ENCODE data around the gene OSGIN1.
A peak's percentile ranks its signal among the peaks of the same experiment; 100 is the strongest.

Gene OSGIN1

GRCh38 chr16:83953796-83954576 is 946 bp downstream of the OSGIN1 start:
- DNase-seq (ENCODE audit: extremely low spot score, insufficient read length, low read depth), result no peak

GRCh38 chr16:83954577-83955016 is 1.6 kb downstream of the OSGIN1 start:
- DNase-seq (ENCODE audit: extremely low spot score, insufficient read length, low read depth) (no peak), FAIRE-seq (no peak)

More at GRCh38 chr16:83953796-83954576, 946 bp downstream of the OSGIN1 start:
- FAIRE-seq, result no peak

DNA sequence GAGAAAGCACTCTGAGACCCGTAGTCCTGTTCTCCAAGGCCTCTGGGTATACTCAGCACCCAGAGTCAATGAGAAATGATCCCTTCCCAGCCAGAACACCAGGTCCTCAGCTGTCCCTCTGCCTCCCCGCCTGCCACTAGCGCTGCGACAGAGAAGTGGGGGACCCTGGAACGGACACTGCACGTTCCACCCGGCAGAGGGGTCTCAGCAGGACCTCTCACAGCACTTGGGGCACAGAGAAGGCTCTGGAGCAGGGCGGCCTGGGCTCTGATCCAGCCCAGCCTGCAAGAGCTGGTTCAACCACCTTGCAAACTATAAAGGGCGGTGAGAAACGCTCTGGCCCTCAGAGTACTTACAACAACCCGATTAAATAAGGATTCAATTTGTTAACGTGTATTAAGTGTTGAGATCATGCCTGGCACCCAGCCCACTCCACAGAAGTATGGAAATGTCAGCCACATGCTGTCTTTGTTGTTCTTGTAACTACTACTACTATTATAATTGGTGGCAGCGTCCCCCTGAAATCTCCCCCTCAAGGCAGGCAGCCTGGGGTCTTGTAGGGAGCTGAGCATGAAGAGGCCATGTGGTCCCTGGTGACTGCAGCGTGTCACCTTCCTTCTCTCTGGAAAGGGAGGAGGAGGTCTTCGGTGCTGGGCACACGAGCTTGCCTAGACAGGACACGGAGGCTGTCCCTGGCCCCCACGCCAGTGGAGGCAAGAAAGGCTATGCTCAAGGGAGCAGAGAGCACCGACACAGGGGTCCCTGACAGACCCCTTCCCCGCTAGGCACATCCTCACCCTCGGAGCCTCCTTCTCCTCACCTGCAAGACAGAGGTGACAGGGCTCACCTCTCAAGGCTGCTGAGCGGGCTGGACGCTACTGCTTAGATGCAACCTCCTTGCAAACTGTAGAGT is 2.4 kb downstream of the OSGIN1 start:
- no peak for DNase-seq (ENCODE audit: extremely low spot score, insufficient read length, low read depth)
- FAIRE-seq, result no peak

DNA sequence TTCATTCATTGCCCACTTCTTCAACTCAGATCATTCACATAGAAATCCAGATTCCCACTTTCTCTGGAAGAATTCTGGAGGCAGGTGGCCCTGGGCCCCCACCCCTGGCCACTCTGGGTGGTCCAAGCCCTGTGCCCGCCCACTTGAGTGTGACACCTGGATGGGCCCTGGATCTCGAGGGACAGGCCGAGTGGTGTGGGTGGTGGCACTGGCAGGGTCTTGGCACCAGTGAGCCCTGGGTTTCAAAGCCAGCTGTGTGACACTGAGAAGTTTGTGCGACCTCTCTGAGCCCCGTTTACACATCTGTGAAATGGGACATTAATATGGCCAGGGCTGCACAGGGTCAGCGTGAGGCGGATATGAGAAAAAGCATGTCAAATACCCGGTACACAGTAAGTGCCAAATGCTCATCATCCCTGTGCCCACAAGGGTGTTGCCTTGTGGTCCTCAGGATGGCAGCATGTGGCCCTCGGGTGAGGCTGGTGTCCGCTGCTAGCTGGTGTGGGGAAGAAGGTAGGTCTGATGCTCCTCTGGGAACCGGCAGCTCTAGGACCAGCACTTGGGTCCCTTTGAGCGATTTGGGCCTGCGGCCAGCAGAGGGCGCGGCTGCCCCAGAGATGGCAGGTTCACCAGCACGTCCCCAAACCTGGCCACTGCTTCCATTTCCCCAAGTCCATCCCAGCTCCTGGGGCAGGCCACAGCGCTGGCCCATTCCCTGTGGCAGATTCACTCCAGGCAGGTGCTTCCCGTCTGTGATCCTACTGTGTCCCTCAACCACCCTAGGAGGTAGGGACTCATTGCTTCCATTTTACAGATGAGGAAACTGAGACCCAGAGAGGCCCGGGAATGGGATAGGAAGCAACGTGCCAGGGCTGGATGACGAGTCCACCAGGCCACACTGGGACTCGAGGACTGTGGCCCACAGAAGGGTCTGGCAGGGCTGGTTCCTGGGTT is 3.6 kb downstream of the OSGIN1 start:
- DNase-seq (ENCODE audit: extremely low spot score, insufficient read length, low read depth) (peak; percentile 58), FAIRE-seq (peak; percentile 56)

GRCh38 chr16:83957296-83957855 is 4.3 kb downstream of the OSGIN1 start:
- DNase-seq (ENCODE audit: extremely low spot score, insufficient read length, low read depth) (no peak), FAIRE-seq (no peak)

DNA sequence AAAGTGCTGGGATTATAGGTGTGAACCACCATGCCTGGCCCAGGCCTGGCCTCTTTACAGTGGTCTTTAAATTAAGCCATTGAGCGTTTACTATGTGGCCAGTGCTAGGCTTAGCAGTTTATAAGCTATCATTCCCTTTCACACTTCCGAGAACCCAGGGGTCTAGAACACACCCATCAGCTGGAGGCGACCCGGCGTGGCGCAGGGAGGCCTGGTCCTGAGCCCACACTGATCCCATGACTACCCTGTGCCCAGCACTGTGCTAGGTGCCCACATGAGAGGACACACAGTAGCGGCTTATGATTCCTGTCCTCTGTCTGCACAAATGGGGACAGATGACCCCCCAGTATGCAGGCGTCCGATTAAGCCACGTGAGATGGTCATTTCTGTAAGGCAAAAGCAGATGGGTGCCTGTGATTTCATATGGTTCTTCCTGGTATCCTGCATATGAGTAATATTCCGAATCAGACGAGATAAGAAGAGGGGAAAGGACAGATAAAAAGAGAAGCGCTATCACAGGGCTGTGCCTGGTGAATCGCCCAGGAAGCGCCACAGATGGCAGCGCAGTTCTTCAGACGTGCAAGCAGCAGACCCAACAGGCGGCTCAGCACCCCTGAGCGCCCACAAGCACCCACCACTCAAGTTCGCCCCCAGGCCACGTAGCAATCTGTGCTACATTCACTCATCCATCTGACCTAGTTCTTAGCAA is 5.3 kb downstream of the OSGIN1 start:
- FAIRE-seq, result no peak
- DNase-seq (ENCODE audit: extremely low spot score, insufficient read length, low read depth), result no peak

DNA sequence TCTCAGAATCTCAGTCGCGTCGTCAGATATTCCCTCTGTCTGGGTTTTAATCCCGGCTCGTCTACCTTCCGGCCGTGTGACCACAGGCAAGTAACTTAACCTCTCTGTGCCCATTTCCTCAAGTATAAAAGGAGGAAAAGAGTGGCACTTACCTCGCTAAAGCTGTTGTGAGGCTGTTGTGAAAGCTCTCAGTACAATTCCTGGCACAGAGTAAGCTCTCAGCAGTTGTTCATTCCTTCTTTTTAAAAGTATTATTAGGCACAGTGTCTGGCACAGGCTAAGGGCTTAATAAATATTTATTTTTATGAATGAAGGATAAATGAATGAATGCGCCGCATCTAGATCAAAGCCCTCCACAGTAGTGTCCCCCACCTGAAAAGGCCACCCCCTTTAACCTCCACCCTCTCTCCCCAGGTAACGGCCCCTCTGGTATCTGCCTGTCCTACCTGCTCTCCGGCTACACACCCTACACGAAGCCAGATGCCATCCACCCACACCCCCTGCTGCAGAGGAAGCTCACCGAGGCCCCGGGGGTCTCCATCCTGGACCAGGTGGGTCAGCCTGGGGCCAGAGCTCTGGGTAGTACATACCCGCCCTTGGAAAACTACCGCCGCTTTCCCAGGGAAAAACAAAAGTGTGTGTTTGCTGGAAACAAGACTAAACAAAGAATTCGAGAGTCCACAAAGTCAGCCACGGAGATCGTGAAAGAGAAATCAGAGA is 6.0 kb downstream of the OSGIN1 start:
- FAIRE-seq (no peak), DNase-seq (ENCODE audit: extremely low spot score, insufficient read length, low read depth) (no peak)

DNA sequence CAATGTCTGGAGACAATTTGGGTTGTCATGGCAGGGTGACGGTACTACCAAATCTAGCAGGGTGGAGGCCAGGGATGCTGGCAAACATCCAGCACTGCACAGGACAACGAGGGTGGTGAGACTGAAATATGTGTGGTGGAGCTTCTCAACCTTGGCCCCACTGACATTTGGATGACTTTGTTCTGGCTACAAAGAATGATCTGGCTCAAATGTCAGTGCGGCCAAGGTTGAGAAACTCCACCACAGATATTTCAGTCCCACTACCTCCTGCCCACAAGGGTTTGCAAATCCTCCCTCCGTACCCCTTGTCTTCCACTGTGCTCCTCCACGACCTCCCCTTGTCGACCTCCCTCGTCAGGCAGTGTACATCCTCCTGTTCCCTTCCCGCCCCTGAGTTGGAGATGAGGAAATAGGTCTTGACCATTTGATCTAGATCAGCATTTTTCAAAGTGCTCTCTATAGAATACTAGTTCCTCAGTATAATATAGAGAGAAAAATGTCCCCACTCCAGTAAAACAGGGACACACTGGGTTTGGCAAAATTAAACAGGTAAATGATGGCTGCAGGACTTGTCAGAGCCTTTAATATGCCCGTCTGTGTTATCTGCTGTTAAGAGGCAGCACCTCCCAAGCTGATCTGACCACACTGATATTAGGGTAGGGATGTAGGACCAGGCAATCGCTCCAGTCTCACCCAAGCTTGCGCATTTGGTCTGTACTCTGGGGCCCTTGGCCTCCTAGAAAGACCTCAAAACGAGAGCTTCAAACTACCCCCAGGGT is 6.8 kb downstream of the OSGIN1 start:
- no peak for DNase-seq (ENCODE audit: extremely low spot score, insufficient read length, low read depth)
- FAIRE-seq, result no peak

DNA sequence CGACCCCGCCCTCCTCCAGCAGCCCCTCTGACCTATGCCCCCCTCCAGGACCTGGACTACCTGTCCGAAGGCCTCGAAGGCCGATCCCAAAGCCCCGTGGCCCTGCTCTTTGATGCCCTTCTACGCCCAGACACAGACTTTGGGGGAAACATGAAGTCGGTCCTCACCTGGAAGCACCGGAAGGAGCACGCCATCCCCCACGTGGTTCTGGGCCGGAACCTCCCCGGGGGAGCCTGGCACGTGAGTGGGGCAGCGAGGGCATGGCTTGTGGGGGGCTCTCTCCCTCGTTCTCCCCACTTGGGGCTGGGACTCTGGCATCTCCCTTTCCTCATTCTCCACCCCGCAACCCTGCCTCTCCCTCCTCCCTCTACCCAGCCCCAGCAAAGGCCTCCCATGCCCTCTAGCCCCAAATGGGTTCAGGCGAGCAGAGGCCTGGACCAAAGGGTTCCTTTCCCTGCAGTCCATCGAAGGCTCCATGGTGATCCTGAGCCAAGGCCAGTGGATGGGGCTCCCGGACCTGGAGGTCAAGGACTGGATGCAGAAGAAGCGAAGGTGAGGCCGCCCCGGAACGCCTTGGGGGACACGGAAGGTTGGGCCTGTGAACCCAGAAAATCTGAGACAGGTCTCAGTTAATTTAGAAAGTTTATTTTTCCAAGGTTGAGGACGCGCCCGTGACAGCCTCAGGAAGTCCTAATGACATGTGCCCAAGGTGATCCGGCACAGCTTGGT is 7.6 kb downstream of the OSGIN1 start:
- FAIRE-seq, result no peak
- no peak for DNase-seq (ENCODE audit: extremely low spot score, insufficient read length, low read depth)

DNA sequence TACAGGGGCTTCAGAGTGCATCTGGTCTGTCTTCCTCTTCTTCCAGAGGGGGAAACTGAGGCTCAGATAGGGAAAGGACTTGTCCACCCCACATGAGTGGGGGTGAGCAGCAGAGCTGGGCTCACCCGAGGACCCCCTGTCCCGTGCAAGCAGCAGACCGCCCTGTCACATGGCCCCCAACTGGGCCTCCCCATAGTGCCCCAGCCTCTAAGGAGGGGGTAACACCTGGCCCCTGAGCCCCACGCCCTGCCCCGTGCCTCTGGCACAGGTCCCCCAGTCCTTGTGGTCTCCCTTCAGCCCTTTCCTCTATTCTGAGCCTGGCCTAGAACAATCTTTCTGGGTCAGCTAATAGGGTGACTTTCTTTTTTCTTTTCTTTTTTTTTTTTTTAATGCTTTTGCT is 8.6 kb downstream of the OSGIN1 start:
- DNase-seq (ENCODE audit: extremely low spot score, insufficient read length, low read depth) (no peak), FAIRE-seq (no peak)

- no peak for FAIRE-seq
- no peak for DNase-seq (ENCODE audit: extremely low spot score, insufficient read length, low read depth)
These were observed 10.5 kb downstream of the OSGIN1 start for GRCh38 chr16:83963277-83964119.

DNA sequence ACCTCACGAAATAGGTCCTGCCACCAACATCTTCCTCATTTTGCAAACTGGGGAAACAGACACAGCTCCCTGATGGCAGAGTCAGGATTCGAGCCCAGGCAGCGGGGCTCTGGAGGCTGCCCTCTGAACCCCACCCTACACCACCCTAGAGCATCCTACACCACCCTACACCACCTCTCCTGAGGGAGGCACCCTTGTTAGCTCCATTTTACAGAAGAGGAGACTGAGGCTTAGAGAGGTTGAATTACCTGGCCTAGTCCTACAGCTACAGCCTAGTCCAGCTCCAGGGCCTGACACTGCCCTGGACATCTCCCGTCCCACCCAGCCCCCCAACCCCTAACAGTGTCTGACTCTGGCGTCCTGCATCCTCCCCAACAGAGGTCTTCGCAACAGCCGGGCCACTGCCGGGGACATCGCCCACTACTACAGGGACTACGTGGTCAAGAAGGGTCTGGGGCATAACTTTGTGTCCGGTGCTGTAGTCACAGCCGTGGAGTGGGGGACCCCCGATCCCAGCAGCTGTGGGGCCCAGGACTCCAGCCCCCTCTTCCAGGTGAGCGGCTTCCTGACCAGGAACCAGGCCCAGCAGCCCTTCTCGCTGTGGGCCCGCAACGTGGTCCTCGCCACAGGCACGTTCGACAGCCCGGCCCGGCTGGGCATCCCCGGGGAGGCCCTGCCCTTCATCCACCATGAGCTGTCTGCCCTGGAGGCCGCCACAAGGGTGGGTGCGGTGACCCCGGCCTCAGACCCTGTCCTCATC is 11.8 kb downstream of the OSGIN1 start:
- DNase-seq (ENCODE audit: extremely low spot score, insufficient read length, low read depth) (no peak), FAIRE-seq (no peak)

GRCh38 chr16:83965444-83966152 is 12.6 kb downstream of the OSGIN1 start:
- FAIRE-seq, result no peak
- no peak for DNase-seq (ENCODE audit: extremely low spot score, insufficient read length, low read depth)

DNA sequence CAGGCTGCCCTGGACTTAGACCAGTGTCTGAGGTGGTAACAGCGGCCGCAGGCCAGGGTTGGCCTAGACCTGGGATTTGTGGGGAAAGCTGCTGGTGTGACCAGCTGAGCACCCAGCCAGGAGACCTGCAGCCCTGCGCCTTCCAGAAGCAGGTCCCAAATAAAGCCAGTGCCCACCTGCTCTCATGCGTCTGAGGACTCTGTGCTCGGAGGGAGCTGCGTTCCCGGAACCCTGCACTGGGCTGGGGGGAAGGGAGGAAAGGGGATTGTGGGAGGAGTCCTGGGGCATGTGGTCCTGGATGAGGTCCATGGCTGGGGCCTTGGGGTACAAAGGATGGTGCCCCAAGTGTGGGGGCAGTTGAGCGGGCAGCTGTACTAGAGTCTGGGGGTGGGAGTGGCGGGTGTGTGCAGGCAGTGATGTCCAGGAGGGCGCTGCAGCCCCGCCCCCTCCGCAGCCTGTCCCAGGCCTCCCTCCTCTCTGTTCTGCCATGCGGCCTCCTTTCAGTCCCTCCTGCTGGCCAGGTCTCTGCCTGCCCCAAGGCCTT is 13.2 kb downstream of the OSGIN1 start:
- DNase-seq (ENCODE audit: extremely low spot score, insufficient read length, low read depth) (no peak), FAIRE-seq (no peak)

GRCh38 chr16:83967091-83967490 is 14.1 kb downstream of the OSGIN1 start:
- FAIRE-seq, result no peak
- DNase-seq (ENCODE audit: extremely low spot score, insufficient read length, low read depth), result no peak
